Neural cell (in vitro differentiated cells): ENCODE measurements around the gene SMAD5. TPM values are rescaled to one million over a fixed set of nuclear protein-coding genes. Genes with fewer than 3 reads are reported as not detected.

ENCODE experiments used
- H2AFZ ChIP-seq: fragments of 200-600, 300-800 bp; sonication (generic), shearing (Covaris generic); 2 replicates; pipeline ENCODE4 v1.6.0; 2014; ENCODE audit warnings: low read depth, mild to moderate bottlenecking, antibody characterized with exemption, low read length, moderate library complexity
- H3F3A ChIP-seq: fragments of 200-600 bp; shearing (Covaris generic); 2 replicates; pipeline ENCODE4 v1.6.1; 2016; ENCODE audit warnings: mild to moderate bottlenecking, moderate library complexity, mixed read lengths, antibody characterized with exemption, low read length; ENCODE audit not compliant: insufficient read depth, poor library complexity, severe bottlenecking
- H3K27ac ChIP-seq: fragments of 200-600, 300-800 bp; sonication (generic), shearing (Covaris generic); 2 replicates; pipeline ENCODE4 v1.5.1; 2014; ENCODE audit warnings: mild to moderate bottlenecking, low read length, moderate library complexity
- H3K27me3 ChIP-seq: fragments of 300-800, 200-600 bp; sonication (generic), shearing (Covaris generic); 2 replicates; pipeline ENCODE4 v1.6.0; 2014; ENCODE audit warnings: mild to moderate bottlenecking, low read depth, low read length, moderate library complexity; ENCODE audit not compliant: insufficient read depth
- H3K36me3 ChIP-seq: fragments of 300-800, 200-600 bp; sonication (generic), shearing (Covaris generic); 2 replicates; pipeline ENCODE4 v1.5.1; 2014; ENCODE audit warnings: mild to moderate bottlenecking, antibody characterized with exemption, low read length, moderate library complexity; ENCODE audit not compliant: insufficient read depth
- H3K4me2 ChIP-seq: fragments of 300-800, 200-600 bp; sonication (generic), shearing (Covaris generic); 2 replicates; pipeline ENCODE4 v1.6.0; 2014; ENCODE audit warnings: mild to moderate bottlenecking, low read length
- H3K4me3 ChIP-seq: fragments of 300-800, 200-600 bp; sonication (generic), shearing (Covaris generic); 2 replicates; pipeline ENCODE4 v1.5.1; 2014; ENCODE audit warnings: mild to moderate bottlenecking, low read length, moderate library complexity
- H3K79me2 ChIP-seq: fragments of 200-600 bp; shearing (Covaris generic); replicated peaks from 2 replicates; pipeline ENCODE4 v1.6.0; 2014; ENCODE audit warnings: mild to moderate bottlenecking, low read length, moderate library complexity; ENCODE audit not compliant: insufficient read depth
- H3K9ac ChIP-seq: fragments of 300-800, 200-600 bp; sonication (generic), shearing (Covaris generic); 2 replicates; pipeline ENCODE4 v1.6.1; 2016; ENCODE audit warnings: mild to moderate bottlenecking, low read length, mixed read lengths
- H3K9me2 ChIP-seq: fragments of 200-600 bp; shearing (Covaris generic); 2 replicates; pipeline ENCODE4 v1.6.1; 2016; ENCODE audit warnings: mild to moderate bottlenecking, low read length, mixed read lengths; ENCODE audit not compliant: insufficient read depth
- H3K9me3 ChIP-seq: fragments of 200-600, 300-800 bp; sonication (generic), shearing (Covaris generic); 2 replicates; pipeline ENCODE4 v1.6.1; 2016; ENCODE audit warnings: mild to moderate bottlenecking, mixed run types, low read length, moderate library complexity, mixed read lengths
- H4K20me1 ChIP-seq: fragments of 200-600 bp; shearing (Covaris generic); 2 replicates; pipeline ENCODE4 v1.6.1; 2016; ENCODE audit warnings: mild to moderate bottlenecking, mixed run types; ENCODE audit not compliant: insufficient read depth
- EP300 ChIP-seq: fragments of 450-650 bp; conservative IDR thresholded peaks from 2 replicates; pipeline ENCODE4 v1.6.1; 2014; ENCODE audit warnings: antibody characterized with exemption, mild to moderate bottlenecking, moderate library complexity; ENCODE audit not compliant: poor library complexity, severe bottlenecking
- EZH2 ChIP-seq: fragments of 200-600, 300-800 bp; shearing (Covaris generic), sonication (generic); IDR thresholded peaks from 2 replicates; pipeline ENCODE4 v1.6.1; 2014; ENCODE audit warnings: antibody characterized with exemption, low read length, borderline replicate concordance, mild to moderate bottlenecking; ENCODE audit not compliant: insufficient read depth, poor library complexity, severe bottlenecking
- MXI1 ChIP-seq: fragments of 450-650 bp; conservative IDR thresholded peaks from 2 replicates; pipeline ENCODE4 v1.6.1; 2014; ENCODE audit warnings: antibody characterized with exemption, mild to moderate bottlenecking; ENCODE audit not compliant: poor library complexity, severe bottlenecking
- POLR2AphosphoS5 ChIP-seq: IDR thresholded peaks from 2 replicates; pipeline ENCODE4 v1.6.1; 2012
- RAD21 ChIP-seq: fragments of 450-650 bp; conservative IDR thresholded peaks from 2 replicates; pipeline ENCODE4 v1.6.1; 2014; ENCODE audit warnings: antibody characterized with exemption, mild to moderate bottlenecking, moderate library complexity
- SMC3 ChIP-seq: fragments of 450-650 bp; conservative IDR thresholded peaks from 2 replicates; pipeline ENCODE4 v1.6.1; 2014; ENCODE audit warnings: antibody characterized with exemption, mild to moderate bottlenecking, moderate library complexity; ENCODE audit not compliant: poor library complexity
- TAF1 ChIP-seq: IDR thresholded peaks from 2 replicates; pipeline ENCODE4 v1.6.1; 2012; ENCODE audit warnings: low read depth
- polyA plus RNA-seq: library from polyadenylated mRNA; depleted of rRNA; stranded (reverse); fragments of >200 nt; gene quantifications from 2 replicates; pipeline ENCODE4 v1.2.3, GENCODE V29; 2014
- TF ChIP-seq, protein P1 (sequence below): IDR thresholded peaks from 2 replicates; pipeline ENCODE4 v1.6.1; 2012; ENCODE audit warnings: borderline replicate concordance
- TF ChIP-seq, protein P2 (sequence below): fragments of 450-650 bp; IDR thresholded peaks from 2 replicates; pipeline ENCODE4 v1.5.1; 2014; ENCODE audit warnings: antibody characterized with exemption, mild to moderate bottlenecking, moderate library complexity; ENCODE audit not compliant: poor library complexity, severe bottlenecking

The SMAD5 gene
- polyA plus RNA-seq, 1 donor from 2014 or later = 26.3 TPM

GRCh38 chr5:136215812-136216211, 83.2 kb downstream of the SMAD5 start:
- Histone ChIP-seq H3K9me3 (no peaks in the 10 kb centered on the region), H3K36me3 (no peaks in the 10 kb centered on the region), H2AFZ (no peak overlapping the region), H3K79me2 (no peaks in the 10 kb centered on the region), H3K27ac (no peak overlapping the region), H3K27me3 (no peaks in the 10 kb centered on the region), H3K4me3 (no peak overlapping the region), H4K20me1 (no peaks in the 10 kb centered on the region), H3K9me2 (no peaks in the 10 kb centered on the region), H3K9ac (no peak overlapping the region), H3K4me2 (no peak overlapping the region), H3F3A (no peaks in the 10 kb centered on the region)
- TF ChIP-seq EZH2 (no peak), MXI1 (no peak), SMC3 (no peak), POLR2AphosphoS5 (no peak), EP300 (no peak), TAF1 (no peak), RAD21 (no peak)
- TF ChIP-seq, protein P1, sequence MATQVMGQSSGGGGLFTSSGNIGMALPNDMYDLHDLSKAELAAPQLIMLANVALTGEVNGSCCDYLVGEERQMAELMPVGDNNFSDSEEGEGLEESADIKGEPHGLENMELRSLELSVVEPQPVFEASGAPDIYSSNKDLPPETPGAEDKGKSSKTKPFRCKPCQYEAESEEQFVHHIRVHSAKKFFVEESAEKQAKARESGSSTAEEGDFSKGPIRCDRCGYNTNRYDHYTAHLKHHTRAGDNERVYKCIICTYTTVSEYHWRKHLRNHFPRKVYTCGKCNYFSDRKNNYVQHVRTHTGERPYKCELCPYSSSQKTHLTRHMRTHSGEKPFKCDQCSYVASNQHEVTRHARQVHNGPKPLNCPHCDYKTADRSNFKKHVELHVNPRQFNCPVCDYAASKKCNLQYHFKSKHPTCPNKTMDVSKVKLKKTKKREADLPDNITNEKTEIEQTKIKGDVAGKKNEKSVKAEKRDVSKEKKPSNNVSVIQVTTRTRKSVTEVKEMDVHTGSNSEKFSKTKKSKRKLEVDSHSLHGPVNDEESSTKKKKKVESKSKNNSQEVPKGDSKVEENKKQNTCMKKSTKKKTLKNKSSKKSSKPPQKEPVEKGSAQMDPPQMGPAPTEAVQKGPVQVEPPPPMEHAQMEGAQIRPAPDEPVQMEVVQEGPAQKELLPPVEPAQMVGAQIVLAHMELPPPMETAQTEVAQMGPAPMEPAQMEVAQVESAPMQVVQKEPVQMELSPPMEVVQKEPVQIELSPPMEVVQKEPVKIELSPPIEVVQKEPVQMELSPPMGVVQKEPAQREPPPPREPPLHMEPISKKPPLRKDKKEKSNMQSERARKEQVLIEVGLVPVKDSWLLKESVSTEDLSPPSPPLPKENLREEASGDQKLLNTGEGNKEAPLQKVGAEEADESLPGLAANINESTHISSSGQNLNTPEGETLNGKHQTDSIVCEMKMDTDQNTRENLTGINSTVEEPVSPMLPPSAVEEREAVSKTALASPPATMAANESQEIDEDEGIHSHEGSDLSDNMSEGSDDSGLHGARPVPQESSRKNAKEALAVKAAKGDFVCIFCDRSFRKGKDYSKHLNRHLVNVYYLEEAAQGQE = no peak
- TF ChIP-seq, protein P2, sequence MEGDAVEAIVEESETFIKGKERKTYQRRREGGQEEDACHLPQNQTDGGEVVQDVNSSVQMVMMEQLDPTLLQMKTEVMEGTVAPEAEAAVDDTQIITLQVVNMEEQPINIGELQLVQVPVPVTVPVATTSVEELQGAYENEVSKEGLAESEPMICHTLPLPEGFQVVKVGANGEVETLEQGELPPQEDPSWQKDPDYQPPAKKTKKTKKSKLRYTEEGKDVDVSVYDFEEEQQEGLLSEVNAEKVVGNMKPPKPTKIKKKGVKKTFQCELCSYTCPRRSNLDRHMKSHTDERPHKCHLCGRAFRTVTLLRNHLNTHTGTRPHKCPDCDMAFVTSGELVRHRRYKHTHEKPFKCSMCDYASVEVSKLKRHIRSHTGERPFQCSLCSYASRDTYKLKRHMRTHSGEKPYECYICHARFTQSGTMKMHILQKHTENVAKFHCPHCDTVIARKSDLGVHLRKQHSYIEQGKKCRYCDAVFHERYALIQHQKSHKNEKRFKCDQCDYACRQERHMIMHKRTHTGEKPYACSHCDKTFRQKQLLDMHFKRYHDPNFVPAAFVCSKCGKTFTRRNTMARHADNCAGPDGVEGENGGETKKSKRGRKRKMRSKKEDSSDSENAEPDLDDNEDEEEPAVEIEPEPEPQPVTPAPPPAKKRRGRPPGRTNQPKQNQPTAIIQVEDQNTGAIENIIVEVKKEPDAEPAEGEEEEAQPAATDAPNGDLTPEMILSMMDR = no peak

GRCh38 chr5:136216230-136216629, 83.6 kb downstream of the SMAD5 start:
- TF ChIP-seq MXI1 = no peak
- no peak for TF ChIP-seq EP300
- no peak for TF ChIP-seq EZH2
- TF ChIP-seq TAF1 = no peak
- no peak for TF ChIP-seq SMC3
- TF ChIP-seq RAD21 = no peak
- TF ChIP-seq POLR2AphosphoS5 = no peak
- TF ChIP-seq, protein P1 = no peak
- TF ChIP-seq, protein P2 = no peak
- Histone ChIP-seq H3K4me3 (no peak overlapping the region), H3K27ac (no peak overlapping the region), H4K20me1 (no peaks in the 10 kb centered on the region), H3K9me3 (no peaks in the 10 kb centered on the region), H3K4me2 (no peak overlapping the region), H2AFZ (no peak overlapping the region), H3K9ac (no peak overlapping the region), H3F3A (no peaks in the 10 kb centered on the region), H3K27me3 (no peaks in the 10 kb centered on the region), H3K36me3 (no peaks in the 10 kb centered on the region), H3K79me2 (no peaks in the 10 kb centered on the region), H3K9me2 (no peaks in the 10 kb centered on the region)
